K562 (cell line): ENCODE measurements around the gene ARHGEF10L.

Experiments used
- BHLHE40 ChIP-seq: IDR thresholded peaks from 2 replicates; pipeline ENCODE4 v1.6.1; 2011; ENCODE audit warnings: low read length, improper control_type of control experiment
- CXXC5 ChIP-seq: fragments of 250-450 bp; sonication (Bioruptor Pico); IDR thresholded peaks from 2 replicates; pipeline ENCODE4 v1.8.0; 2022; ENCODE audit warnings: inconsistent platforms, mild to moderate bottlenecking, moderate library complexity
- MNT ChIP-seq, 2 experiments: fragments of 450-650 bp; conservative IDR thresholded peaks; 2 replicates each; pipeline ENCODE4 v1.6.1; 2017; ENCODE audit warnings: mild to moderate bottlenecking in 2 of 2, moderate library complexity in 2 of 2
- ZBTB8A ChIP-seq: fragments of 450-650 bp; IDR thresholded peaks from 2 replicates; pipeline ENCODE4 v1.6.1; 2018; ENCODE audit warnings: mild to moderate bottlenecking, moderate library complexity; ENCODE audit not compliant: partially characterized antibody
- TF ChIP-seq, protein P1 (sequence below), 3 experiments: IDR thresholded peaks in 2 of 3; conservative IDR thresholded peaks in 1 of 3; 2 replicates each; pipeline ENCODE4 v1.5.1; 2011 to 2012; ENCODE audit warnings: low read length in 3 of 3, mild to moderate bottlenecking in 3 of 3, control low read depth in 2 of 3, improper control_type of control experiment in 1 of 3, inconsistent platforms in 1 of 3, low read depth in 1 of 3, mixed read lengths in 1 of 3, moderate library complexity in 1 of 3; ENCODE audit not compliant: insufficient read depth in 2 of 3

DNA sequence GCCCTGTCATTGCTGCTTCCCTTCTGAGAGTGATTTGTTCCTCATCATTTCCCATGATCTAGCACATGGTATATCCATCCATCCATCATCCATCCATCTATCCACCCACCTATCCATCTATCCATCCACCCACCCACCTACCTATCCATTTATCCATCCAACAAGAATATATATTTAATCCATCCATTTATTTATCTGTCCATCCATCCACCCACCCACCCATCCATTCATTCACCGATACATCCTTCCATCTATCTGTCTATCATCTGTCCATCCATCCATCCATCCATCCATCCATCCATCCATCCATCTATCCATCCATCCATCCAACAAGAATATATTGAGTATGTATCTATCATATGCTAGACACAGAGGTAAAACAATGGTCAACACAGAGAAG, 115.7 kb downstream of the ARHGEF10L start:
- TF ChIP-seq, protein P1, sequence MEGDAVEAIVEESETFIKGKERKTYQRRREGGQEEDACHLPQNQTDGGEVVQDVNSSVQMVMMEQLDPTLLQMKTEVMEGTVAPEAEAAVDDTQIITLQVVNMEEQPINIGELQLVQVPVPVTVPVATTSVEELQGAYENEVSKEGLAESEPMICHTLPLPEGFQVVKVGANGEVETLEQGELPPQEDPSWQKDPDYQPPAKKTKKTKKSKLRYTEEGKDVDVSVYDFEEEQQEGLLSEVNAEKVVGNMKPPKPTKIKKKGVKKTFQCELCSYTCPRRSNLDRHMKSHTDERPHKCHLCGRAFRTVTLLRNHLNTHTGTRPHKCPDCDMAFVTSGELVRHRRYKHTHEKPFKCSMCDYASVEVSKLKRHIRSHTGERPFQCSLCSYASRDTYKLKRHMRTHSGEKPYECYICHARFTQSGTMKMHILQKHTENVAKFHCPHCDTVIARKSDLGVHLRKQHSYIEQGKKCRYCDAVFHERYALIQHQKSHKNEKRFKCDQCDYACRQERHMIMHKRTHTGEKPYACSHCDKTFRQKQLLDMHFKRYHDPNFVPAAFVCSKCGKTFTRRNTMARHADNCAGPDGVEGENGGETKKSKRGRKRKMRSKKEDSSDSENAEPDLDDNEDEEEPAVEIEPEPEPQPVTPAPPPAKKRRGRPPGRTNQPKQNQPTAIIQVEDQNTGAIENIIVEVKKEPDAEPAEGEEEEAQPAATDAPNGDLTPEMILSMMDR (IDR thresholded peaks at IDR 0.05 in 2 of 3, conservative IDR thresholded peaks at IDR 0.05 in 1 of 3; ENCODE audit: insufficient read depth in 2 of 3, low read depth in 1 of 3, low read length in 3 of 3), result no peak
- no peak for TF ChIP-seq BHLHE40
- no peak for TF ChIP-seq MNT (conservative IDR thresholded peaks at IDR 0.05)
- no peak for TF ChIP-seq ZBTB8A
- no peak for TF ChIP-seq CXXC5
